Muscle of back (tissue), 11 donors: ENCODE measurements around the gene PTDSS2. TPM values are rescaled to one million over a fixed set of nuclear protein-coding genes. Genes with fewer than 3 reads are reported as not detected.

Experiments
- DNase-seq, 3 donors: peaks; one replicate each; pipeline versions ENCODE4 v3.0.0 to v3.0.0-alpha.2; 2013
- polyA plus RNA-seq, 10 donors: library from polyadenylated mRNA; unstranded; fragments of 120-200 nt; gene quantifications; one replicate each; pipeline ENCODE4 v1.2.1, GENCODE V29; 2013; ENCODE audit not compliant: insufficient read length in 10 of 10

Gene PTDSS2
- polyA plus RNA-seq, 10 donors: 23.4 to 31.7 (median 28.1) TPM

- no peak for DNase-seq
Measured at GRCh38 chr11:529728-530411, 79.8 kb downstream of the PTDSS2 start.

- no peak for DNase-seq
Measured at GRCh38 chr11:530960-531831, 81.1 kb downstream of the PTDSS2 start.

- no peak for DNase-seq
Measured at GRCh38 chr11:531919-532526, 81.9 kb downstream of the PTDSS2 start.

- DNase-seq: no peak
Measured at GRCh38 chr11:532527-532985, 82.5 kb downstream of the PTDSS2 start.

- no peak for DNase-seq
Measured at GRCh38 chr11:532986-533585, 83.0 kb downstream of the PTDSS2 start.

GRCh38 chr11:533586-534395 is 83.7 kb downstream of the PTDSS2 start:
- no peak for DNase-seq

GRCh38 chr11:534396-535209 is 84.5 kb downstream of the PTDSS2 start:
- DNase-seq: peak in 2 of 3 donors; percentile 34 to 56

GRCh38 chr11:535210-535518 is 85.1 kb downstream of the PTDSS2 start:
- no peak for DNase-seq

- DNase-seq: peak; percentile 94 to 97 (median 95)
Measured at GRCh38 chr11:535519-536454, 85.7 kb downstream of the PTDSS2 start, which contains the start of gene HRAS. Gene HRAS (minus strand): TSS chr11:535576.

GRCh38 chr11:536841-537621 is 87.0 kb downstream of the PTDSS2 start, which contains the start of gene LRRC56:
Gene LRRC56 (plus strand): TSS chr11:537527. CDS start chr11:540685, 3,158 bp downstream.
- peak; percentile 47 to 79 (median 66) for DNase-seq

- DNase-seq: no peak
Measured at GRCh38 chr11:537622-538430, 87.7 kb downstream of the PTDSS2 start.

GRCh38 chr11:538431-539051 is 88.5 kb downstream of the PTDSS2 start:
- DNase-seq: no peak

- no peak for DNase-seq
Measured at GRCh38 chr11:539971-540481, 89.9 kb downstream of the PTDSS2 start.
